ENCODE measurements around the gene ZNF514.

- TF ChIP-seq CTCF (IDR thresholded peaks at IDR 0.05) (no peak), POLR2A (IDR thresholded peaks at IDR 0.05) (no peak)
These were observed 46.2 kb downstream of the ZNF514 start for GRCh38 chr2:95113464-95113863.

Data from uterus (tissue), 2 donors.